ENCODE measurements around the gene MARK2. TPM values are rescaled to one million over a fixed set of nuclear protein-coding genes. Genes with fewer than 3 reads are reported as not detected.

The MARK2 gene
- total RNA-seq, 1 donor from 2014 or later = 25.4 TPM

DNA sequence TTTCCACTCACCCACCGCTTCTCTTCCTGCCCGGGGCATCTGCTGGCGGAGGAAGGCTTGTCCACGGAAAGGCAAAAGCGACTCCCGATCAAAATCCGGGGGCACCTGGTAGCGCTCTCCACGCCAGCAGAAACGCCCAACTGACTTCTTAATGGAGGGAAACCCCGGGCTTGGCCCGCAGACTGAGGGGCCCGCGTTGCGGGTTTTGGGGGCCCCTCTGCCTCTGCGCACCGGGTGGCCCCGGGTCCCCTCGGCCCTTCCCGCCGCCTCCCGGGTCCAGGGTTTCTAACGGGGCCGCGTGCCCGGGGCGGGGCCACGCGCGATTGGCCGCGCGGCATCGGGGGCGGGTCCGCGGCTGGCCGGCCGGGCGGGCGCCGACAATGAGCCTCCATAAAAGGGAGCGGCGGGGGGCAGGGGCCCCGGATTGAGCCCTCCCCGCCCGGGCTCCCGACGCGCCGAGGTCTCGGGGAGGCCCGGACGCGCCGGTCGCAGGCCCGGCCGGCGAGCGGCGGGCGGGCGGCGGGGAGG, 25.8 kb upstream of the MARK2 start, which contains the start of gene SPINDOC:
Gene SPINDOC (plus strand): TSS at position 422 of the 528 bp plus-strand sequence. CDS start 231 bp downstream, outside the sequence.
- H3K27me3 Mint-ChIP-seq (ENCODE audit: insufficient read depth, low read depth) = peaks cover 2% of the 10 kb centered on the region
- peaks cover 60% of the 10 kb centered on the region for H4K20me1 ChIP-seq (ENCODE audit: low read depth)
- peak within 1 kb of the TSS; percentile 87 for H3K9ac ChIP-seq
- H3K4me3 ChIP-seq = peak within 1 kb of the TSS; percentile 91
- H3K27me3 ChIP-seq = no peaks in the 10 kb centered on the region
- H3K79me2 ChIP-seq (ENCODE audit: low read depth) = peaks cover 62% of the 10 kb centered on the region
- peaks cover 23% of the 10 kb centered on the region for H3K36me3 Mint-ChIP-seq
- H3K9me3 ChIP-seq (ENCODE audit: low read depth) = no peaks in the 10 kb centered on the region
- TF ChIP-seq EZH2phosphoT487 (IDR thresholded peaks at IDR 0.05) (no peak), EZH2 (IDR thresholded peaks at IDR 0.05) (peak; percentile 41)
- TF ChIP-seq, protein P1, sequence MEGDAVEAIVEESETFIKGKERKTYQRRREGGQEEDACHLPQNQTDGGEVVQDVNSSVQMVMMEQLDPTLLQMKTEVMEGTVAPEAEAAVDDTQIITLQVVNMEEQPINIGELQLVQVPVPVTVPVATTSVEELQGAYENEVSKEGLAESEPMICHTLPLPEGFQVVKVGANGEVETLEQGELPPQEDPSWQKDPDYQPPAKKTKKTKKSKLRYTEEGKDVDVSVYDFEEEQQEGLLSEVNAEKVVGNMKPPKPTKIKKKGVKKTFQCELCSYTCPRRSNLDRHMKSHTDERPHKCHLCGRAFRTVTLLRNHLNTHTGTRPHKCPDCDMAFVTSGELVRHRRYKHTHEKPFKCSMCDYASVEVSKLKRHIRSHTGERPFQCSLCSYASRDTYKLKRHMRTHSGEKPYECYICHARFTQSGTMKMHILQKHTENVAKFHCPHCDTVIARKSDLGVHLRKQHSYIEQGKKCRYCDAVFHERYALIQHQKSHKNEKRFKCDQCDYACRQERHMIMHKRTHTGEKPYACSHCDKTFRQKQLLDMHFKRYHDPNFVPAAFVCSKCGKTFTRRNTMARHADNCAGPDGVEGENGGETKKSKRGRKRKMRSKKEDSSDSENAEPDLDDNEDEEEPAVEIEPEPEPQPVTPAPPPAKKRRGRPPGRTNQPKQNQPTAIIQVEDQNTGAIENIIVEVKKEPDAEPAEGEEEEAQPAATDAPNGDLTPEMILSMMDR (IDR thresholded peaks at IDR 0.05) = no peak
- DNase-seq (ENCODE audit: low spot score) = peak; percentile 93
- H3K4me2 ChIP-seq = peak within 1 kb of the TSS; percentile 97
- no peaks in the 10 kb centered on the region for H3K9me3 Mint-ChIP-seq
- H2AFZ ChIP-seq (replicated peaks) = peak within 1 kb of the TSS; percentile 81
- peaks cover 36% of the 10 kb centered on the region for H3K4me1 Mint-ChIP-seq
- peak within 1 kb of the TSS; percentile 87 for H3K27ac ChIP-seq
- peaks cover 28% of the 10 kb centered on the region for H3F3A ChIP-seq (ENCODE audit: low read depth)
- H3K36me3 ChIP-seq = no peaks in the 10 kb centered on the region
- H3K27ac Mint-ChIP-seq = no peak within 1 kb of the TSS
- H3K4me1 ChIP-seq = peaks cover 26% of the 10 kb centered on the region
- peak within 1 kb of the TSS; percentile 93 for H3K4me3 Mint-ChIP-seq

DNA sequence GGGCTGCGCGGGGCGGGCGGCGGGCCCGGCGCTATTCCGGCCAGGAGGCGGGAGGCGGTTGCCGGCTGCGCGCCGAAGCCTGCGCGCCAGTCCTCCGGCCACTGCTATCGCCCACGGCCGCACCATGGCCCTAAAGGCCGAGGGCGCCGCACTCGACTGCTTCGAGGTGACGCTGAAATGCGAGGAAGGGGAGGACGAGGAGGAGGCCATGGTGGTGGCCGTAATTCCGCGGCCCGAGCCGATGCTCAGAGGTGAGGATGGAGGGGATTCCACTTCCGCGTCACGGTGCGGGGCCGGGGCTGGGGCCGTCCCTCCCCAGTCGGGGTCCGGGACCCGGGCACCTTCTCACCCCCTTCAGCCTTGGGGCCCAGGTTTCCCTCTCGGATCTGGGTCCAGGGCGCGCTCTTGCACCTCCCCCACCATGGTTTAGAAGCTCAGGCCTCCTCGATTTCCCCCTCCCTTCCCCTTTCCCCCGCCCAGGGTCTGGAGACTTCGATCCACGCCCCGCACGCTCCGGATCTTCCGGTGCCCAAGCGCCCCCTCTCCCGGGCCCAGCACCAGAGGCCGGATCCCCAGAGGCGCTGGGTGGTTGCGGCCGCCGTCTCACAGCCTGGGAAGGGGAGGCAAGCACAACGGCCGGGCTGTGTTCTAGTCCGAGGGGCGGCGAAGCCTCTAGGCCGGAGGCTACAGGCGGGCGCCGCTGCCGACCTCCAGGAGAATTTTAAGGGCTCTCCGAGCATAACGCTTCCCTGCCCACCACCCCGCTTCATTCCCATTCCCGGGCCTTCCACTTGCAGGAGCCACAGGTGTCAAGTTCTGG, 25.1 kb upstream of the MARK2 start:
- Histone ChIP-seq H2AFZ (replicated peaks) (peak overlapping the region; percentile 54), H3K79me2 (ENCODE audit: low read depth) (peaks cover 69% of the 10 kb centered on the region), H3K4me1 (peaks cover 26% of the 10 kb centered on the region), H4K20me1 (ENCODE audit: low read depth) (peaks cover 63% of the 10 kb centered on the region), H3K27ac (peak overlapping the region; percentile 87), H3K4me2 (peak overlapping the region; percentile 97), H3K36me3 (no peaks in the 10 kb centered on the region), H3K9me3 (ENCODE audit: low read depth) (no peaks in the 10 kb centered on the region), H3F3A (ENCODE audit: low read depth) (peaks cover 28% of the 10 kb centered on the region), H3K27me3 (no peaks in the 10 kb centered on the region), H3K9ac (peak overlapping the region; percentile 87), H3K4me3 (peak overlapping the region; percentile 91)
- Mint-ChIP-seq H3K4me3 (peak overlapping the region; percentile 93), H3K9me3 (no peaks in the 10 kb centered on the region), H3K27ac (no peak overlapping the region), H3K4me1 (peaks cover 36% of the 10 kb centered on the region), H3K36me3 (peaks cover 25% of the 10 kb centered on the region), H3K27me3 (ENCODE audit: insufficient read depth, low read depth) (peaks cover 2% of the 10 kb centered on the region)
- peak; percentile 67 for DNase-seq (ENCODE audit: low spot score)
- TF ChIP-seq, protein P1 (IDR thresholded peaks at IDR 0.05) = no peak
- no peak for TF ChIP-seq EZH2phosphoT487 (IDR thresholded peaks at IDR 0.05)
- TF ChIP-seq EZH2 (IDR thresholded peaks at IDR 0.05) = no peak

DNA sequence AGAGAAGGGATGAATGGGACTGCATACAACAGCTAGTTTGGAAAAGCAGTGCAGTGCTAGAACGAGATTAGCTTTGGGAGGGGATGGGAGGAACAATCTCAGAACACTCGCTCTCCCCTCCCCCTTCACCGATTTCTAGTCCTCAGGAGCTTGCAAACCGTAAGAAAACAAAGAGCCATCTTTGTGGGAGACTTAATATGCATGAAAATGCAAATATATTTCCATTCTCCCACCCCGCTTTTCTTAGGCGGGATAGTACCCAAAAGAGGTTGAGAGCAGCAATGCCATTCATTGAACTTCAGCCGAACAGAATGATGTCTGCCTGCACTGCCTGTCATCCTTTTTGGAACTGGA, 24.6 kb upstream of the MARK2 start:
- peaks cover 28% of the 10 kb centered on the region for H3F3A ChIP-seq (ENCODE audit: low read depth)
- DNase-seq (ENCODE audit: low spot score) = no peak
- Mint-ChIP-seq H3K27ac (no peak overlapping the region), H3K36me3 (peaks cover 25% of the 10 kb centered on the region), H3K27me3 (ENCODE audit: insufficient read depth, low read depth) (peaks cover 2% of the 10 kb centered on the region), H3K4me3 (peak overlapping the region; percentile 93), H3K4me1 (peaks cover 36% of the 10 kb centered on the region), H3K9me3 (no peaks in the 10 kb centered on the region)
- H3K36me3 ChIP-seq = no peaks in the 10 kb centered on the region
- peak overlapping the region; percentile 97 for H3K4me2 ChIP-seq
- H3K9ac ChIP-seq = peak overlapping the region; percentile 87
- H3K27ac ChIP-seq = no peak overlapping the region
- no peaks in the 10 kb centered on the region for H3K27me3 ChIP-seq
- H3K79me2 ChIP-seq (ENCODE audit: low read depth) = peaks cover 72% of the 10 kb centered on the region
- H3K9me3 ChIP-seq (ENCODE audit: low read depth) = no peaks in the 10 kb centered on the region
- H4K20me1 ChIP-seq (ENCODE audit: low read depth) = peaks cover 63% of the 10 kb centered on the region
- H3K4me3 ChIP-seq = peak overlapping the region; percentile 91
- peaks cover 26% of the 10 kb centered on the region for H3K4me1 ChIP-seq
- no peak overlapping the region for H2AFZ ChIP-seq (replicated peaks)
- TF ChIP-seq EZH2phosphoT487 (IDR thresholded peaks at IDR 0.05) (no peak), EZH2 (IDR thresholded peaks at IDR 0.05) (no peak)
- TF ChIP-seq, protein P1 (IDR thresholded peaks at IDR 0.05) = no peak
